GM21576 (cell line): ENCODE data around the gene HOXA4.
A peak's percentile ranks its signal among the peaks of the same experiment; 100 is the strongest.

Experiments used
- ATAC-seq: cut with Tn5 transposase; IDR thresholded peaks from one replicate; pipeline ENCODE4 v1.9.1; 2021; ENCODE audit warnings: mild to moderate bottlenecking, moderate library complexity; ENCODE audit not compliant: unreplicated experiment

HOXA4 gene

DNA sequence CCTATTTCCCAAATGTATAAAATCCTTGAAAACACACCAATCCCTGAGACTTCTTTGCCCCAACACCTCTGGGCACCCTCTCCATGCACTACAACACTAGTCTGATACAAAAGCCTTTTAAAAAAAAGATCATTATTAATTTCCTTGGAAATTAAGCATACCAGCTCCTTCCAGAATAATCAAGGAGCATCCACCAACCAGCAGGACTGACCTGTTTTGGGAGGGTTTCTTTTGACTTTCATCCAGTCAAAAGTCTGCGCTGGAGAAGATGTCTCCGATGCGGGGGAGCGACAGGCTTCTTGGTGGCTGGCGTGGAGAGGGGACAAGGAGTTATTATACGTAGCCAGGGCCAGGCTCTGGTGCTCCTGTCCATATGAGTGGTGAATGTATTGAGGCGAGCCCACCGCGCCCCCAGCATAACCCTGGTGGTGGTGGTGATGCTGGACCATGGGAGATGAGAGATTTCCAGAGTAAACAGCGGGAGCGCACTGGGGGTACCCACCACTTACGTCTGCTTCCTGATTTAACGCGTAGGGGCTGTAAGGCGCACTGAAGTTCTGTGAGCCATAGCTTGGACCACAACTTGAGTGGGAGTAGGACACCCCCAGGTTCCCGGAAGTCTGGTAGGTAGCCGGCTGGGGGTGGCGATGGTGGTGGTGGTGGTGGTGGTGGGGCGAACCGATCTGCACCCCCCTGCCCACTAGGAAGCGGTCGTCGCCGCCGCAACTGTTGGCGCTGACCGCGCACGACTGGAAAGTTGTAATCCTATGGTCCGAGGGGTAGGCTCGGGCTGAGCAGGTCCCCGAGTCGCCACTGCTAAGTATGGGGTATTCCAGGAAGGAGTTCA lies 35.3 kb downstream of the HOXA4 start:
- ATAC-seq, result peak; percentile 12

DNA sequence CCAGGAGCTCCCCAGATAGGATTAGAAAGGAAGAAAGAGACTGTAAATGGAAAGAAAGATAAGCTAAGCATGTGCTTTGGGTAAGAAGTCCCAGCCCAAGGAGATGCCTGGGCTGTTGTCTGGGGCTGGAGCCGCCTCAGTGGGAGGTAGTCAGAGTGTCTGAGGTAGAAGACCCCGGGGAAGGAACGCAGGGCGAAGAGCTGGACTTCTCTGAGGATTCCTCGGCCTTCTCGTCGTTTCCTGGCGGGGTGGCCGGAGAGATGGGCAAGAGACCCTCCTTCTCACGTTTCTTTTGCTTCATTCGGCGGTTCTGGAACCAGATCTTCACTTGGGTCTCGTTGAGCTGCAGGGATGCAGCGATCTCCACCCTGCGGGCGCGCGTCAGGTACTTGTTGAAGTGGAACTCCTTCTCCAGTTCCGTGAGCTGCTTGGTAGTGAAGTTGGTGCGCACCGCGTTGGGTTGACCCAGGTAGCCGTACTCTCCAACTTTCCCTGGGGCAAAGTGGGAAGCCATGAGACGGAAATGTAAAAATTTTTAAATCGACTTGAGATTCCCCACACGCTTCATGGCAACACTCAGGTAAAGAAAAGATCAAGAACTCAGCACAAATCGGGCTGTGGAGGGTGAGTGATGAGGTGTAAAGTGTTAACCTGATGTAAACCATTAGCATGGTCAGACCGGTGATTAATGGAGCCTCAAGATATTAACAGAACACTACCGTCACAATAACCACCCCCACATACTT lies 36.1 kb downstream of the HOXA4 start:
- no peak for ATAC-seq

- no peak for ATAC-seq
Observed at GRCh38 chr7:27093184-27093895, 37.2 kb downstream of the HOXA4 start.

- ATAC-seq, result no peak
Observed at GRCh38 chr7:27092819-27093110, 37.8 kb downstream of the HOXA4 start.

DNA sequence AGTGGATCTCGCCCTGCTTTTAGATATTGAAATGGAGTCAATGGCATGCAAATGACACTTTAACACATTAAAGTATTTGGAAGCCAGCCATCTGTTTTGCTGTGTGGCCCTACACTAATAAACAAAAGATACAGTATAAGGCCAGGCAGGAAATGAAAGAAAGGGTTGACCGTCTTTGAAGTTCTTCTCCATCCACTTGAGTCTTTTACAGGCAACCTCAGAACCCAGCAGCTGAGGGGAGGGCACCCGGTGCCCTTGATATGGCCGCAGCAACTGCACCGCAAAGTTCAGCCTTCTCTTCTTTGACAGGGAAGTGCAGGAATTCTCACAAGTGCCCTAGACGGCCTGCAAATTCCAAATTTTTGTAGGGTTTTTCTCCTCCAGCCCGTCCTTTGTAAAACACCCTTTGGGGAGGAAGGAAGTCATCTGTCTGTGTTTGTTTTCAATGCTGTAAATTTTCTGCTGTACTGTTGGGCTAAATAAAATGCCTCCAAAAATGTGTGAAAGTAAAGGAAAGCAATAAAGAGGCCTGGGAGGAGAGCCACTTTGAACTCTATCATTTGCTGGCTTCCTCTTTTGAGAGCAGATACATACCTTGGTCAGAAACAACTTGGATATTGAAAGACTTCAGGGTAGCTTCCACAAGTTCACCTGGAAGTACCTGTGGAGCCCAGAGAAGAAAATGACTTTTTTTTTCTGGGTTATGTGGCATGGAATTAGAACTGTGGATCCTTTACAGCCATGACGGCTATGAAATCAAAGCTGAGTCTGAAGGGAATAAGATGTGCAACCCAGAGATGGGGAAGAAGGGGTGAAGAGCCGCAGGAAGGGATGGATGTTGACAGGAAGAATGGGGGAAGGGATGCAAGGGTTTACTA lies 38.4 kb downstream of the HOXA4 start:
- no peak for ATAC-seq

GRCh38 chr7:27091105-27091504 lies 39.5 kb downstream of the HOXA4 start:
- ATAC-seq, result no peak

GRCh38 chr7:27088002-27088922 lies 42.3 kb downstream of the HOXA4 start:
- ATAC-seq, result no peak

DNA sequence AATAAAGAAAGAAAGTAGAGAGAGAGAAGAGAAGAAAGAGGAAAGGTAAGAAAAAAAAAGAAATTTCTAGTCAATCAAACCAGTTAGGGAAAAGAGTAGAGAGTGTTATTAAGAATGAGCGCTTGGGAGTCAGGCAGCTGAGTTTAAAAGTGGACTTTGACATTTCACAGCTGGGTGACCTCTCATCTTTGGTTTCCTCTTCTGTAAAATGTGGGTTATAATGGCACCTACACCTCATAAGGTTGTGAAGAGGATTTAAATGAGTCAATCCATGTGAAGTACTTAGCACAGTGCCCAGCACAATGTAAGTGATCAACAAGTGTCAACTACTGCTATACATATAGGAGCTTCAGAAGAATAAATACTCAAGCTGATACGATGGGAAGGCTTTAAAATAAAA lies 46.9 kb downstream of the HOXA4 start:
- no peak for ATAC-seq

- no peak for ATAC-seq
Observed at GRCh38 chr7:27082171-27082570, 48.4 kb downstream of the HOXA4 start.

- ATAC-seq, result no peak
Observed at GRCh38 chr7:27080844-27081436, 49.6 kb downstream of the HOXA4 start.

- no peak for ATAC-seq
Observed at GRCh38 chr7:27079234-27079975, 51.2 kb downstream of the HOXA4 start.

DNA sequence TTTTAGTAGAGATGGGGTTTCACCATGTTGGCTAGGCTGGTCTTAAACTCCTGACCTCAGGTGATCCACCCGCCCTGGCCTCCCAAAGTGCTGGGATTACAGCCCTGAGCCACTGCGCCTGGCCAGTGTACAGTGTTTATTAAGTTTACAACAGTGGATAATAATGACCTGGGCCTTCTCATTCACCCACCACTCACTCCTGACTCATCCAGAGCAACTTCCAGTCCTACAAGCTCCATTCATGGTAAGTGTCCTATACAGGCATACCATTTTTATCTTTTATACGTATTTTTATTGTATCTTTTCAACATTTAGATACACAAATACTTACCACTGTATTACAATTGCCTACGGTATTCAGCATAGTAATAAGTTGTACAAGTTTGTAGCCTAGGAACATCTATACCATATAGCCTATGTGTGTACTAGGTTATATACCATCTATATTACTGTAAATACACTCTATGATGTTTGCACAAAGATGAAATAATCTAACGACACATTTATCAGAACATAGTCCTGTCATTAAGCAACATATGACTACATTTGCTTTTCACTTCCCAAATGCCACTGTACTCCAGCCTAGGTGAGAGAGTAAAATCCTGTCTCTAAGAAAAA lies 51.8 kb downstream of the HOXA4 start:
- ATAC-seq, result no peak
